Neuronal stem cell (in vitro differentiated cells): ENCODE data around the gene DENND6B.
"Not testable (repeated sequence)": the region's sequence is repeated elsewhere in the genome, so short reads cannot be mapped to it uniquely, and the experiment has no call there.

Source experiments
- DNase-seq: peaks from one replicate; pipeline ENCODE4 v3.0.0-alpha.2; 2013; ENCODE audit warnings: low spot score
- H2AFZ ChIP-seq: one replicate; pipeline ENCODE4 v1.6.1; 2013; ENCODE audit warnings: mild to moderate bottlenecking, low read length, inconsistent platforms
- H2AK5ac ChIP-seq: 2 replicates; pipeline ENCODE4 v1.6.1; 2013; ENCODE audit warnings: low read depth, mild to moderate bottlenecking, inconsistent platforms, low read length, moderate library complexity, mixed read lengths
- H2BK120ac ChIP-seq: 2 replicates; pipeline ENCODE4 v1.6.1; 2013; ENCODE audit warnings: low read depth, mild to moderate bottlenecking, inconsistent platforms, low read length, moderate library complexity, mixed read lengths
- H2BK12ac ChIP-seq: one replicate; pipeline ENCODE4 v1.6.1; 2013; ENCODE audit warnings: low read length, inconsistent platforms
- H2BK15ac ChIP-seq: 2 replicates; pipeline ENCODE4 v1.6.1; 2013; ENCODE audit warnings: mild to moderate bottlenecking, low read length, inconsistent platforms, mixed read lengths
- H2BK5ac ChIP-seq: one replicate; pipeline ENCODE4 v1.6.1; 2013; ENCODE audit warnings: inconsistent platforms, mild to moderate bottlenecking, low read length, moderate library complexity
- H3K14ac ChIP-seq: one replicate; pipeline ENCODE4 v1.6.1; 2013; ENCODE audit warnings: low read length, inconsistent platforms
- H3K18ac ChIP-seq: 2 replicates; pipeline ENCODE4 v1.6.1; 2013; ENCODE audit warnings: low read length, inconsistent platforms
- H3K23ac ChIP-seq: 2 replicates; pipeline ENCODE4 v1.6.1; 2013; ENCODE audit warnings: low read depth, mild to moderate bottlenecking, mixed read lengths, low read length, inconsistent platforms; ENCODE audit not compliant: poor library complexity
- H3K27ac ChIP-seq: replicated peaks from 3 replicates; pipeline ENCODE4 v1.5.1; 2013; ENCODE audit warnings: low read length, inconsistent platforms
- H3K27me3 ChIP-seq, 3 experiments: 2 replicates each; pipeline ENCODE4 v1.6.1; 2013; ENCODE audit warnings: low read length in 3 of 3, mild to moderate bottlenecking in 2 of 3, inconsistent platforms in 1 of 3, low read depth in 1 of 3, mixed read lengths in 1 of 3, moderate library complexity in 1 of 3; ENCODE audit not compliant: control insufficient read depth in 3 of 3, insufficient read depth in 3 of 3
- H3K36me3 ChIP-seq, 2 donors: replicated peaks in 1 of 2; 2 replicates each; pipeline ENCODE4 v1.6.1; 2013; ENCODE audit warnings: low read length in 2 of 2; ENCODE audit not compliant: control insufficient read depth in 2 of 2, insufficient read depth in 2 of 2
- H3K4ac ChIP-seq: 2 replicates; pipeline ENCODE4 v1.6.1; 2013; ENCODE audit warnings: inconsistent platforms, mild to moderate bottlenecking, low read length, moderate library complexity
- H3K4me1 ChIP-seq, 2 donors: 1 replicate in 1 of 2; 2 replicates in 1 of 2; pipeline ENCODE4 v1.6.1; 2013; ENCODE audit warnings: low read length in 2 of 2, low read depth in 1 of 2; ENCODE audit not compliant: control insufficient read depth in 2 of 2, insufficient read depth in 1 of 2
- H3K4me2 ChIP-seq: one replicate; pipeline ENCODE4 v1.6.1; 2013; ENCODE audit warnings: mild to moderate bottlenecking, low read length, inconsistent platforms; ENCODE audit not compliant: insufficient read depth, poor library complexity, severe bottlenecking
- H3K4me3 ChIP-seq, 2 donors: 2 replicates each; pipeline ENCODE4 v1.5.1; 2013; ENCODE audit warnings: low read length in 2 of 2, mild to moderate bottlenecking in 2 of 2, inconsistent platforms in 1 of 2, moderate library complexity in 1 of 2
- H3K79me1 ChIP-seq: one replicate; pipeline ENCODE4 v1.6.1; 2013; ENCODE audit warnings: low read depth, mild to moderate bottlenecking, inconsistent platforms, low read length, moderate library complexity
- H3K9ac ChIP-seq: one replicate; pipeline ENCODE4 v1.6.1; 2013; ENCODE audit warnings: mild to moderate bottlenecking, low read depth, low read length, inconsistent platforms; ENCODE audit not compliant: poor library complexity
- H3K9me3 ChIP-seq, 2 donors: replicated peaks in 1 of 2; 2 replicates each; pipeline versions ENCODE3 to v1.6.1; 2013; ENCODE audit warnings: low read length in 2 of 2, mild to moderate bottlenecking in 2 of 2, inconsistent platforms in 1 of 2, low read depth in 1 of 2, mixed read lengths in 1 of 2, moderate library complexity in 1 of 2; ENCODE audit not compliant: control insufficient read depth in 2 of 2, insufficient read depth in 1 of 2
- H4K8ac ChIP-seq: one replicate; pipeline ENCODE4 v1.6.1; 2013; ENCODE audit warnings: low read depth, mild to moderate bottlenecking, inconsistent platforms, low read length, moderate library complexity
- H4K91ac ChIP-seq: one replicate; pipeline ENCODE4 v1.6.1; 2013; ENCODE audit warnings: low read length, low read depth, mild to moderate bottlenecking, inconsistent platforms; ENCODE audit not compliant: poor library complexity
- WGBS, 2 donors: extraction: QIAGEN DNeasy Blood & Tissue Kit; methylation state at CpG; one replicate each; pipeline ENCODE4 v1.1.7; 2013; ENCODE audit warnings: missing lambda C conversion rate in 2 of 2, mixed read lengths in 1 of 2; ENCODE audit not compliant: insufficient read length in 2 of 2, insufficient replicate concordance in 1 of 2; ENCODE audit errors: extremely low coverage in 2 of 2; 5-methylcytosine and 5-hydroxymethylcytosine counted together

Gene DENND6B

GRCh38 chr22:50274771-50275170, 52.0 kb downstream of the DENND6B start:
- H3K9ac ChIP-seq = no peak overlapping the region
- no peak overlapping the region for H3K4ac ChIP-seq
- H3K14ac ChIP-seq = no peak overlapping the region
- no CpG with 5 or more reads among the region's 7 CpGs for WGBS, 2 donors
- peak overlapping the region; percentile 39 for H3K27ac ChIP-seq
- H2AFZ ChIP-seq = no peak overlapping the region
- H3K18ac ChIP-seq = no peak overlapping the region
- H3K27me3 ChIP-seq = peaks cover 0 to 2% (median 0%) of the 10 kb centered on the region in 3 experiments
- no peak for DNase-seq
- H3K4me3 ChIP-seq = no peak overlapping the region
- H3K9me3 ChIP-seq = peaks cover 5 to 7% of the 10 kb centered on the region in 2 donors
- H4K8ac ChIP-seq = no peak overlapping the region
- peak overlapping the region; percentile 75 for H2AK5ac ChIP-seq
- peak overlapping the region; percentile 49 for H2BK15ac ChIP-seq
- no peak overlapping the region for H2BK12ac ChIP-seq
- H4K91ac ChIP-seq = peak overlapping the region; percentile 30
- H3K23ac ChIP-seq = no peak overlapping the region
- peaks cover 5% of the 10 kb centered on the region for H3K79me1 ChIP-seq
- H2BK5ac ChIP-seq = no peak overlapping the region
- H3K4me2 ChIP-seq = no peak overlapping the region
- H2BK120ac ChIP-seq = no peak overlapping the region
- H3K4me1 ChIP-seq = peaks cover 20 to 29% of the 10 kb centered on the region in 2 donors
- H3K36me3 ChIP-seq = peaks cover 42 to 58% of the 10 kb centered on the region in 2 donors

GRCh38 chr22:50274311-50274710, 52.5 kb downstream of the DENND6B start:
- H3K14ac ChIP-seq = no peak overlapping the region
- peaks cover 24 to 29% of the 10 kb centered on the region in 2 donors for H3K4me1 ChIP-seq
- H3K9ac ChIP-seq = no peak overlapping the region
- DNase-seq = no peak
- WGBS, 2 donors = no CpG with 5 or more reads among the region's 7 CpGs
- no peak overlapping the region for H2AFZ ChIP-seq
- H2AK5ac ChIP-seq = no peak overlapping the region
- no peak overlapping the region for H3K4me3 ChIP-seq
- peaks cover 5% of the 10 kb centered on the region for H3K79me1 ChIP-seq
- no peak overlapping the region for H3K23ac ChIP-seq
- no peak overlapping the region for H4K91ac ChIP-seq
- H3K27me3 ChIP-seq = peaks cover 0 to 6% (median 0%) of the 10 kb centered on the region in 3 experiments
- no peak overlapping the region for H2BK15ac ChIP-seq
- no peak overlapping the region for H2BK12ac ChIP-seq
- no peak overlapping the region for H3K4me2 ChIP-seq
- no peak overlapping the region for H3K4ac ChIP-seq
- H4K8ac ChIP-seq = no peak overlapping the region
- no peak overlapping the region for H3K27ac ChIP-seq
- no peak overlapping the region for H2BK5ac ChIP-seq
- peaks cover 37 to 54% of the 10 kb centered on the region in 2 donors for H3K36me3 ChIP-seq
- H3K18ac ChIP-seq = no peak overlapping the region
- H2BK120ac ChIP-seq = no peak overlapping the region
- peaks cover 5 to 7% of the 10 kb centered on the region in 2 donors for H3K9me3 ChIP-seq

GRCh38 chr22:50273781-50274180, 53.0 kb downstream of the DENND6B start:
- H4K8ac ChIP-seq, H3K27me3 ChIP-seq: not testable (repeated sequence)
- peaks cover 33 to 48% of the 10 kb centered on the region in 2 donors for H3K36me3 ChIP-seq

GRCh38 chr22:50273352-50273751, 53.5 kb downstream of the DENND6B start:
- not testable (repeated sequence) for H2BK5ac ChIP-seq, H3K14ac ChIP-seq, H2AFZ ChIP-seq, H4K91ac ChIP-seq, H3K9me3 ChIP-seq, H3K18ac ChIP-seq, H2AK5ac ChIP-seq, H3K27me3 ChIP-seq, H3K4me2 ChIP-seq, H3K23ac ChIP-seq, H3K4me3 ChIP-seq, H2BK12ac ChIP-seq, H2BK120ac ChIP-seq, H4K8ac ChIP-seq, H3K4ac ChIP-seq, DNase-seq, H3K27ac ChIP-seq, H2BK15ac ChIP-seq, H3K9ac ChIP-seq, H3K79me1 ChIP-seq
- H3K4me1 ChIP-seq = peaks cover 26 to 29% of the 10 kb centered on the region in 2 donors
- peaks cover 29 to 44% of the 10 kb centered on the region in 2 donors for H3K36me3 ChIP-seq
- no CpG with 5 or more reads among the region's 11 CpGs for WGBS, 2 donors

More at GRCh38 chr22:50273781-50274180, 53.0 kb downstream of the DENND6B start:
- WGBS, 2 donors = no CpG with 5 or more reads among the region's 10 CpGs
- not testable (repeated sequence) for H4K91ac ChIP-seq, H3K79me1 ChIP-seq, H2BK12ac ChIP-seq, H2BK120ac ChIP-seq, H2AK5ac ChIP-seq, H3K14ac ChIP-seq, H3K18ac ChIP-seq, H3K23ac ChIP-seq, H2BK5ac ChIP-seq, H3K27ac ChIP-seq, H3K4me3 ChIP-seq, H3K9me3 ChIP-seq, H3K9ac ChIP-seq, H2BK15ac ChIP-seq, DNase-seq, H2AFZ ChIP-seq, H3K4me2 ChIP-seq, H3K4ac ChIP-seq
- peaks cover 26 to 29% of the 10 kb centered on the region in 2 donors for H3K4me1 ChIP-seq
